Measurements from ENCODE around the gene VASH1.

GRCh38 chr14:76772300-76773187, 11.3 kb downstream of the VASH1 start:
- TF ChIP-seq CTCF (IDR thresholded peaks at IDR 0.05) (no peak), POLR2AphosphoS5 (IDR thresholded peaks at IDR 0.05) (no peak), POLR2A (IDR thresholded peaks at IDR 0.05) (no peak)
